SK-N-SH (cell line): ENCODE data around the gene DDAH2. TPM values are rescaled to one million over a fixed set of nuclear protein-coding genes. Genes with fewer than 3 reads are reported as not detected.

Experiments used
- CTCF ChIA-PET: fragments of 300-600, 350-600 bp; formaldehyde crosslinking; extraction: SDS; loops from one replicate; lab custom pipeline; 2021; lab: Yijun Ruan, JAX
- POLR2A ChIA-PET: fragments of 350-600 bp; sonication (Branson Sonifier 250); formaldehyde crosslinking; extraction: SDS; loops from one replicate; lab custom pipeline; 2020; ENCODE audit warnings: antibody characterized with exemption, inconsistent platforms; lab: Yijun Ruan, JAX
- DNase-seq: peaks from one replicate; pipeline ENCODE4 v3.0.0; 2012
- H2AFZ ChIP-seq: fragments of 200-600 bp; sonication (generic); 2 replicates; pipeline ENCODE4 v1.8.1; 2016; ENCODE audit warnings: antibody characterized with exemption, mild to moderate bottlenecking, low read depth
- H3F3A ChIP-seq: fragments of 200-600 bp; sonication (generic); replicated peaks from 2 replicates; pipeline ENCODE3; 2016; ENCODE audit warnings: antibody characterized with exemption, mild to moderate bottlenecking; ENCODE audit not compliant: insufficient read depth
- H3K27ac ChIP-seq, 2 experiments: fragments of 200-500 bp in 1 of 2; fragments of 200-600 bp in 1 of 2; sonication (Bioruptor generic) in 1 of 2; sonication (generic), shearing (Covaris generic) in 1 of 2; 2 replicates each; pipeline versions ENCODE4 v1.5.1 to v1.6.1; 2014 to 2016; ENCODE audit warnings: low read depth in 2 of 2, inconsistent platforms in 1 of 2, low read length in 1 of 2, mild to moderate bottlenecking in 1 of 2, mixed read lengths in 1 of 2
- H3K27me3 ChIP-seq: fragments of 200-600 bp; sonication (generic), shearing (Covaris generic); 2 replicates; pipeline ENCODE4 v1.6.1; 2016; ENCODE audit warnings: mixed run types; ENCODE audit not compliant: insufficient read depth
- H3K36me3 ChIP-seq, 2 experiments: fragments of 200-500 bp in 1 of 2; fragments of 200-600 bp in 1 of 2; sonication (Bioruptor generic) in 1 of 2; sonication (generic) in 1 of 2; replicated peaks in 1 of 2; 2 replicates each; pipeline versions ENCODE3 to v1.5.1; 2014 to 2016; ENCODE audit warnings: low read length in 1 of 2, mild to moderate bottlenecking in 1 of 2; ENCODE audit not compliant: insufficient read depth in 2 of 2, control insufficient read depth in 1 of 2
- H3K4me1 ChIP-seq, 2 experiments: fragments of 200-500 bp in 1 of 2; fragments of 200-600 bp in 1 of 2; sonication (Bioruptor generic) in 1 of 2; sonication (generic), shearing (Covaris generic) in 1 of 2; 2 replicates each; pipeline versions ENCODE4 v1.5.1 to v1.6.1; 2014 to 2016; ENCODE audit warnings: low read depth in 1 of 2, low read length in 1 of 2, mixed run types in 1 of 2; ENCODE audit not compliant: insufficient read depth in 2 of 2, control insufficient read depth in 1 of 2
- H3K4me2 ChIP-seq: fragments of 200-600 bp; sonication (generic), shearing (Covaris generic); 2 replicates; pipeline ENCODE4 v1.6.1; 2017; ENCODE audit warnings: mixed run types
- H3K4me3 ChIP-seq, 2 experiments: fragments of 200-500 bp in 1 of 2; fragments of 200-600 bp in 1 of 2; sonication (Bioruptor generic) in 1 of 2; sonication (generic), shearing (Covaris generic) in 1 of 2; 2 replicates each; pipeline versions ENCODE4 v1.5.1 to v1.8.1; 2014 to 2016; ENCODE audit warnings: low read depth in 2 of 2, inconsistent platforms in 1 of 2, low read length in 1 of 2, mild to moderate bottlenecking in 1 of 2, mixed read lengths in 1 of 2, moderate library complexity in 1 of 2
- H3K79me2 ChIP-seq: fragments of 200-600 bp; sonication (generic); 2 replicates; pipeline ENCODE4 v1.8.1; 2017; ENCODE audit warnings: mild to moderate bottlenecking; ENCODE audit not compliant: insufficient read depth
- H3K9ac ChIP-seq: fragments of 200-600 bp; sonication (generic); 2 replicates; pipeline ENCODE4 v1.6.1; 2017; ENCODE audit warnings: mixed run types
- H3K9me2 ChIP-seq: fragments of 200-600 bp; sonication (generic); 2 replicates; pipeline ENCODE4 v1.6.1; 2017; ENCODE audit warnings: mixed run types
- H3K9me3 ChIP-seq: fragments of 200-600 bp; sonication (generic); 2 replicates; pipeline ENCODE4 v1.6.1; 2017; ENCODE audit warnings: mixed run types, mild to moderate bottlenecking, moderate library complexity
- H4K20me1 ChIP-seq: fragments of 200-600 bp; sonication (generic); 2 replicates; pipeline ENCODE4 v1.6.1; 2017; ENCODE audit warnings: mild to moderate bottlenecking, mixed run types; ENCODE audit not compliant: insufficient read depth
- EP300 ChIP-seq, 2 experiments: IDR thresholded peaks; 2 replicates each; pipeline versions ENCODE4 v1.4.0 to v1.6.1; 2012; ENCODE audit warnings: borderline replicate concordance in 1 of 2, low read depth in 1 of 2, low read length in 1 of 2
- FOXJ3 ChIP-seq: sonication (generic); formaldehyde crosslinking; IDR thresholded peaks from 2 replicates; pipeline ENCODE4 v1.5.1; 2020; ENCODE audit warnings: mild to moderate bottlenecking, missing genetic modification reagents
- GABPA ChIP-seq: IDR thresholded peaks from 2 replicates; pipeline ENCODE4 v1.4.0; 2012; ENCODE audit warnings: low read depth, mild to moderate bottlenecking
- IRF3 ChIP-seq: fragments of 150-350 bp; IDR thresholded peaks from 2 replicates; pipeline ENCODE4 v1.6.1; 2016; ENCODE audit warnings: mild to moderate bottlenecking, low read depth, low read length
- MXI1 ChIP-seq: IDR thresholded peaks from 2 replicates; pipeline ENCODE4 v1.6.1; 2012; ENCODE audit warnings: mild to moderate bottlenecking, low read depth, low read length, improper control_type of control experiment
- NRF1 ChIP-seq: IDR thresholded peaks from 2 replicates; pipeline ENCODE4 v1.6.1; 2012; ENCODE audit warnings: low read depth, mild to moderate bottlenecking, low read length
- PBX3 ChIP-seq: IDR thresholded peaks from 2 replicates; pipeline ENCODE4; 2012
- POLR2AphosphoS5 ChIP-seq: IDR thresholded peaks from 2 replicates; pipeline ENCODE4 v1.6.1; 2012; ENCODE audit warnings: low read depth, low read length
- RCOR1 ChIP-seq: fragments of 150-350 bp; IDR thresholded peaks from 2 replicates; pipeline ENCODE4 v1.6.1; 2017; ENCODE audit warnings: antibody characterized with exemption, low read length
- TAF1 ChIP-seq: IDR thresholded peaks from 2 replicates; pipeline ENCODE4 v1.6.1; 2012; ENCODE audit warnings: low read depth, mild to moderate bottlenecking, low read length, moderate library complexity, borderline replicate concordance
- TEAD4 ChIP-seq: IDR thresholded peaks from 2 replicates; pipeline ENCODE4 v1.4.0; 2012; ENCODE audit warnings: mild to moderate bottlenecking, borderline replicate concordance; ENCODE audit not compliant: insufficient read depth
- USF1 ChIP-seq: IDR thresholded peaks from 2 replicates; pipeline ENCODE4 v1.4.0; 2012; ENCODE audit warnings: low read depth, borderline replicate concordance
- USF2 ChIP-seq: fragments of 150-350 bp; IDR thresholded peaks from 2 replicates; pipeline ENCODE4 v1.6.1; 2017; ENCODE audit warnings: antibody characterized with exemption, low read length, low read depth, borderline replicate concordance
- YY1 ChIP-seq: IDR thresholded peaks from 2 replicates; pipeline ENCODE4 v1.4.0; 2012; ENCODE audit warnings: low read depth, mild to moderate bottlenecking
- WGBS: methylation state at CpG from one replicate; pipeline ENCODE4 v1.1.6; 2017; ENCODE audit warnings: low lambda C conversion rate; 5-methylcytosine and 5-hydroxymethylcytosine counted together
- polyA plus RNA-seq, 3 experiments: library from polyadenylated mRNA; depleted of rRNA; stranded (reverse); fragments of >200 nt; gene quantifications; 2 replicates each; pipeline ENCODE4 v1.2.3, GENCODE V29; 2012

Gene DDAH2
- polyA plus RNA-seq, 1 of the 3 experiments (the other 2 are of a cell fraction), result 180 TPM

- Histone ChIP-seq H3K9me3 (no peaks in the 10 kb centered on the region), H2AFZ (no peak overlapping the region), H3K79me2 (no peaks in the 10 kb centered on the region), H3K27ac (no peak overlapping the region), H3K27me3 (no peaks in the 10 kb centered on the region), H3K9ac (no peak overlapping the region), H3K36me3 (peaks cover 22 to 53% of the 10 kb centered on the region in 2 experiments), H4K20me1 (no peaks in the 10 kb centered on the region), H3F3A (no peaks in the 10 kb centered on the region), H3K9me2 (no peaks in the 10 kb centered on the region), H3K4me3 (no peak overlapping the region), H3K4me2 (no peak overlapping the region), H3K4me1 (no peaks in the 10 kb centered on the region)
- no peak for DNase-seq
- 93% methylated on average over 4 of the region's 4 CpGs for WGBS
- POLR2A ChIA-PET, result no interaction called here
- CTCF ChIA-PET, result interaction anchor here (1.2 to 4.5 kb wide), 3 partner anchors 12 to 138 kb away, joined by 3 to 29 read pairs (median 8); partner anchors contain the start of gene LY6G5C
- TF ChIP-seq YY1 (no peak), USF2 (no peak), POLR2AphosphoS5 (no peak), EP300 (IDR thresholded peaks at IDR 0.05; ENCODE audit: borderline replicate concordance in 1 of 2, low read depth in 1 of 2, low read length in 1 of 2) (no peak), PBX3 (no peak), IRF3 (no peak), MXI1 (no peak), TEAD4 (no peak)
Measured at GRCh38 chr6:31692353-31692752, 36.7 kb downstream of the DDAH2 start.

GRCh38 chr6:31691564-31692108, 37.5 kb downstream of the DDAH2 start:
- TF ChIP-seq GABPA (no peak), NRF1 (no peak), TAF1 (no peak), RCOR1 (no peak), FOXJ3 (CRISPR knock-in tag) (no peak), YY1 (no peak), USF1 (no peak)
- no peak overlapping the region for H3K4me3 ChIP-seq
- no peaks in the 10 kb centered on the region for H3K9me3 ChIP-seq
- H3K79me2 ChIP-seq, result no peaks in the 10 kb centered on the region
- no peak overlapping the region for H3K27ac ChIP-seq
- H3K27me3 ChIP-seq, result no peaks in the 10 kb centered on the region
- peaks cover 22 to 53% of the 10 kb centered on the region in 2 experiments for H3K36me3 ChIP-seq
- 97% methylated on average over 9 of the region's 12 CpGs for WGBS
- H3K9me2 ChIP-seq, result no peaks in the 10 kb centered on the region
- H3F3A ChIP-seq, result no peaks in the 10 kb centered on the region
- H2AFZ ChIP-seq, result no peak overlapping the region
- ChIA-PET POLR2A (no interaction called here), CTCF (interaction anchor here (1.2 to 4.5 kb wide), 4 partner anchors 8 to 139 kb away, joined by 3 to 29 read pairs (median 8); partner anchors contain the start of gene LY6G5C)
- H3K4me2 ChIP-seq, result no peak overlapping the region
- no peaks in the 10 kb centered on the region for H4K20me1 ChIP-seq
- no peak for DNase-seq
- H3K9ac ChIP-seq, result no peak overlapping the region
- H3K4me1 ChIP-seq, result no peaks in the 10 kb centered on the region
